Stimulated activated CD4-positive, alpha-beta T cell treated with anti-CD3 and anti-CD28 coated beads, Interleukin-12 subunit alpha, Interleukin-12 subunit beta, amount 100 ng/mL, for 4 hours (primary cell): Measurements from ENCODE around the gene ROPN1B.
"Not testable (repeated sequence)": the region's sequence is repeated elsewhere in the genome, so short reads cannot be mapped to it uniquely, and the experiment has no call there.

Source experiments
- DNase-seq: peaks from one replicate; pipeline ENCODE4 v3.0.0-alpha.2; 2020

ROPN1B gene

DNA sequence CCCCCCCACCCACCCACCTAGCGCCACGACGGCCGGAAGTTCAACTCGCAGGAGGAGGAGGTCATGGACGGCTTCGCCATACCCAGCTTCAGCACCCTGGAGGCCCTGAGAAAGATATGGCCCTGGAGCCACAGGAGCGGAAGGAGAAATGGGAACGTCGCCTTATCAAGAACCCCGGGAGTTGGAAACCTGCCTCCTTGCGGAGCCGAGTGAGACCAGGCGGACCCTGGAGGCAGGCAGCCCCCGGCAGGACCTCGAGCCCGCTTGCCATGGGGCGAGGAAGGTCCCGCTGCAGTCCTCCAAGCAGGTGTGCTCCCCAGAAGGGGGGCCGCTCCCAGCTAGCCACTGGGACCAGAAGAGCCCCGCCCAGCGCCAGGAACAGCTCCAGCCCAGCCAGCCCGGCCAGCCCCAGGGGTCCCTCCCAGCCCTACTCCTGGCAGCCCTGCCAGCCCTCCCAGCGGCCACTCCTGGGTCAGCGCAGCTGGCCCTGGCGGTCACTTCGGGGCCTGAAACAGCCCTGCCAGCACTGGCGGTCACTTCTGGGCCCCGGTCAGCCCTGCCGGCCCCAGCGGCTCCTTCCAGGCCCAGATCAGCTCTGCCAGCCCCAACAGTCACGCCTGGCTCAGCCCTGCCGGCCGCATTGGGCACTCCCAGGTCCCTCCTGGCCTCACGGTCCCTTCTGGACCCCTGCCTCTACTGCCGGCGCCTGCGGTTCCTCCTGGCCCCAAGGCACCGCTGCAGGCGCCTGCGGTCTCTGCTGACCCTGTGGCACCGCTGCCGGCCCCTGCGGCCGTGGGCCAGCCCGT is 10.3 kb upstream of the ROPN1B start:
- DNase-seq = no peak

DNA sequence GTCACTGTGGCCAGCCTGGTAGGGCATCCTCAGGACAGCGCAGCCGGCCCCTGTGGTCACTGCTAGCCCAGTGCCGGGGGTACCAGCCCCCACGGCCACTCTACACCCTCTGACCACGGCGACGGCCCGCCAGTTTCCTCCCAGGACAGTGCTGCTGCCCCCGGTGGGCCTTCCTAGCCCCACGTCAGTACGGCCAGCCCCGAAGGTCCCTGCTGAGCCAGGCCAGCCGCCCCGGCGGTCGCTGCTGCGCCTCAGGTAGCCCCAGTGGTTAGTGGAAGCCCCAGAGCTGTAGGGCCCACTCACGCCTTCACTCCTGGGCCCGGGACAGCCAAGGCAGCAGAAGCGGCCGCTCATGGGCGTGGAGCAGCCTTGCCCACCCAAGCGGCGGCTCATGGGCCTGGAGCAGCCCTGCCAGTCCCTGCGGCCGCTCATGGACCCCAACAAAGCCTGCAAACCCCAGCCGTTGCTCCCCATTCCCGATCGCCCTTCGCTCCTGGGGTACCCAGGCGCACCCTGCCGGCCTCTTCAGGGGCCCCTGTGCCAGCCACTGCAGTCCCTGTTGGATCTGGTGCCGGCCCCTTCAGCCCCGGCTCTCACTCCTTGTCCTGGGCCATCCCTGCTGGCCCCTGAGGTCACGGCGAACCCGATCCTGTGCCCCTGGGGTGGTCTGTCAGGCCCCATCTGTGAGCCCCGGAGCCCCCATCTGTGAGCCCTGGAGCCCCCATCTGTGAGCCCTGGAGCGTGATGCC is 9.5 kb upstream of the ROPN1B start:
- no peak for DNase-seq

DNA sequence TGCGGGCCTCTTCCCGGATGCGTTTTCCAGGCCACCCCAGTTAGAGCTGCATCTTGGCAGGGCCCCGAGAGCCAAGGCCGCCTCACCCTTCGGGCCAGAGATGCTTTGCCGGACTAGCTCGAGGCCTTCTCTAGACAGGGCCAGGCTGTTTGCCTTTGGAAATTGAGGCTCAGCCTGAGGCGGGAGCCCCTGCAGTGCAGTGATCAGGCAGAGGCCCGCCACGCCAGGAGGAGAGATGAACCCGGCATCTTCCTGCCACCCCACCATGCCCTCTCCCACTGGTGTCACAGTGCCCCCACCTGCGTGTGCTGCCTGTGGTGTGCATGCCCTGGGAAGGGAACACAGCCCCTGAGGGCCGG is 8.9 kb upstream of the ROPN1B start:
- no peak for DNase-seq

DNA sequence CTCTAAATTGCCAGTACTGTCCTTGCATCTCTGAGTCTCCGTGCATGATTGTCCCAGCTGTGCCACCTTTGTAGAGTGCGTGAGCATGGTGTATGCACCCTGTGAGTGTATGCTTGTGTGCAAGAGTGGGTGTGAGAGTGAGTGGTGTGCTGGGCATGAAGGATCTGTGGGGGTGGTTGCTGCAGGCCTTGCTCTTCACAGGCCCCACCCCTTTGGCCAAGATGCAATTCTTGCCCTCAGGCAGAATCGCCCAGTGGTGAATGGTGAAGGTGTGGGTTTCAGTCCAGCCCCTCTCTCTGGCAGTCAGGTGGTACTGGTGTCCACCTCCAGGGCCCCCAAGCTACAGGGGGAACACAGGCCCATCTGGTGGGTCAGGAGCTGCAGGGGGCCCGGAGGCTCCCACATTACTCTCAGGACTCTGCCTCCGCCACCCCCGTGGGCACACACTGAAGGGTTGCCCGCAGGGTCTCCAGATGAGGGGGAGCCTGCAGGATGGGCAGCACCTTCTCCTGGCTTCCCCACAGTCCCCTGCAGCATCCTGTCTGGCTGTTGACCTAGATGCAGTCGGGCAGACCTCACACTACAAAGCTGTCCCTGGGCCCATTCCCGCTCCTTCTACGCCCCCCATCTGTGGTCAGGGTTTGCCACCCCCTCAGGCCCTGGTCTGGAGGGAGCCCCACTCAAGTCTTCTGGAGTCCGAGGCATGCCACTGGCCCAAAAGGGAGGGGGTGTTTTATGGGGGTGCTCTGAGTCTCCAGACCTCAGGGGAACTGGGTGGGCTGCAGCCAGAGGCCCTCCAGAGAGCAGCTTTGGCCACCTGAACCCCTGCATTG is 8.3 kb upstream of the ROPN1B start:
- no peak for DNase-seq

DNA sequence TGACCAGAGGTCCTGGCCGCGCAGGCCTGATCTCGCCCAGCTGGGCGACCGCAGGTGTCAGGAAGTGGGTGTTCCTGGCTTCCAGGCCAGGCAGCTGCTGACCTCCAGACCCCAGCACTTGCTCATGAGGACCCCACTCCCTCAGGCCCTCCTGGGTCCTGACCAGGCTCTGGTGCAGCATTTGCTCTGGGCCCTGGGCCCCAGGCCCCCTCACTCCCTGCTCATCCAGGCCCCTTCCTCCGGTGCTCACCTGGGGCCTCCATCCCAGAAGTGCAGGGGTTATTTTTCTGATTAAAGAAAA is 7.7 kb upstream of the ROPN1B start:
- no peak for DNase-seq

DNA sequence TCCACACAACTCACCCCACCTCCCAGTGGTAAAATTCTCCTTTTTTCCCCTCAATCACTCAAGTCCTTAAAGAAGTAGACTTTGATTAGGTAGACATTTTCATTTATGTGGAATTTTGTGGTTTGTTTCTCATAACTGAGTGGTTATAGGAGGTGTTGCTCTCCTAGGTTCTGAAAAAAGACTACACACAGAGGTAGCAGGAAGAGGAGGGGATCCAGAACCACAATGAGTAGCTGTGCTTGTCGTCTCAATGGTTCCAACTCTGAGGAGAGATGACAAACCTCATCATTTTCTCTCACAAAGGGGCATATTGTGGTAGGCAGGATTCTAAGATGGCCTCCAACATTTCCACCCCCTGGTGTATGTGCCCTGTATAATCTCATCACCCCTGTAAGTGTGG is 5.1 kb upstream of the ROPN1B start:
- not testable (repeated sequence) for DNase-seq

DNA sequence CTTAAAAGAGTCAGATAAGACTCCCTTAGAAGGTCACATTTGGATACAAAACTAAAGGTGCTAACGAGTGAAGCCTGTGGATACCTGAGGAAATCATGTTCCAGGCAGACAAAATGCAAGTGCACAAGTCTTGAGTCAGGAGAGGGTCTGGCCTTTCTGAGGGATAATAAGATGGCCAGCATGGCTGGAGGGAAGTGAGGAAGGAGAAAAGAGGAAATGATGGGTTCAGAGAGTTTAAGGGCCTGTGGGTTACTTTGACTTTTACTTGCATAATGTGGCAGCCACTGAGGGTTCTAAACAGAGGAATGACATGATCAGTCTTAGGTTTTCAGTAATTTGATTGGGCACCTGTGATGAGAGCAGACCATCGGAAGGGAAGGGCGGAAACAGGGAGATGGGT is 3.5 kb upstream of the ROPN1B start:
- no peak for DNase-seq

DNA sequence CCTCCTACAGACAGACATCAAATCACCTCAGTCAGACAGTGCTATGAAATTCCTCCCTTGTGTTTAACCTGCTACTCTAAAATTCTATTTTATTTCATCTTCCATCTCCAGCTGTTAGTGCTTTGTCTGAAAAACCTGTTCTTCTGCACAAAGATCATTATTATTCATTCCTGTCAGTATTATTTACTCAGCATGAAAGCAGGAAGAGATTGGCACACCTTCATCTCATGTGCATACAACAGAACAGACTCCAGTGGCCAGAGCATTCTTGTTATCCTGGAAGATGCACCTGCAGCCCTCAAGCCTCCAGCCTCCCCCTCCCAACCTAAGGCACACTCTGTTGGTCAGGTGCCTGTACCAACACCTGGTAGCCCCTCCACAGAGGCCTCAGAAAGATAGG is 1.8 kb upstream of the ROPN1B start:
- DNase-seq = no peak

DNA sequence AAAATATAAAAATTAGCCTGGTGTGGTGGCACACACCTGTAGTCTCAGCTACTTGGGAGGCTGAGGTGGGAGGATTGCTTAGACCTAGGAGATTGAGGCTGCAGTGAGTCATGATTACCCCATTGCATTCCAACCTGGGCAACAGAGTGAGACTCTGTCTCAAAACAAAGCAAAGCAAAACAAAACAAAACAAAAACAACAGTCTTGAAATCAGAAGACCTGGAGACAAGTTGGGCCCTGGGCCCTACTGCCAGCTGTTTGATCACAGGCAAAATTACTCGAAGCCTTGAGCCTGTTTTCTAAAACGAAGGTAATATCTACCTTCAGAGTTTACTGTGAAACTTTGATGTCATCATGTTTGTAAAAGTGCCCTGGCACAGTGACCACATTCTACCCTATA is 857 bp upstream of the ROPN1B start:
- DNase-seq = not testable (repeated sequence)

DNA sequence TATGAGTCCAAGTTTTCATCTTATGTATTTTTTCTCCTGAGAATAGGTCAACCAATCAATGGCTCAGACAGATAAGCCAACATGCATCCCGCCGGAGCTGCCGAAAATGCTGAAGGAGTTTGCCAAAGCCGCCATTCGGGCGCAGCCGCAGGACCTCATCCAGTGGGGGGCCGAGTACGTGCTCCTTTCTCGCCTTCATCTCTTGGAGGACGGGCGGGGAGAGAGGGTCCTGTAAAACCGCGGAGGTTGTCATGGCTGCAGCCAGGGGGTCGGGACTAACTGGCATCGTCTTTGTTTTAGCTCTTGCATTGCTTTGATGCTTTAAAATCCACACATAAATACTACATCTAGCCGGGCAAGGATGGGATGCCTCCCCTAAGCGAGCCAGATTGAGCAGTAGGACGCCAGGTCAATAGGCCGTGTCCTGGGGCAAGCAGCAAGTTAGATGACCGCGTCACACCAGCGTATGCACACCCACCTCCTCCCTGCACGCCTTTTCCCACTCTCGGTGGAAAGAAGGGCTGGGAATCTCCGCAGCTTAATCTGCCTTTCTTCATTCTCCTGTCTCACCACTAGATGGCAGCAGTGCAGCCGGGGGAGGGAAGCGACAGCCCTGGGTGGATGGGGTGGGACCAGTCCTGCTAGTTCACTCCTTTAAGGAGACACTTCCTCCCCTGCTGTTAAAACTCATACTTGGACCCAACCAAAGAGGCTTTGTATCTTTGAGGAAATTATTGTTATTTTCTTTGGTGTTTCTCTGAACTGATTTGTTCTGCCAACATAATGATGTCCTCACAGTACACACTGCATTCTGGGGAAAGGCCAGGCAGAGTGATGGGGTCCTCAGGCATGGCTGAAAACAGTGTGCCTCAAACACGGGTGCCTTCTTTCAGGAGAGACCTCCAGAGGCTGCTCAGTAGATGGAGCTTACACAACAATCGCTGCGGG is 3.3 kb downstream of the ROPN1B start:
- not testable (repeated sequence) for DNase-seq

DNA sequence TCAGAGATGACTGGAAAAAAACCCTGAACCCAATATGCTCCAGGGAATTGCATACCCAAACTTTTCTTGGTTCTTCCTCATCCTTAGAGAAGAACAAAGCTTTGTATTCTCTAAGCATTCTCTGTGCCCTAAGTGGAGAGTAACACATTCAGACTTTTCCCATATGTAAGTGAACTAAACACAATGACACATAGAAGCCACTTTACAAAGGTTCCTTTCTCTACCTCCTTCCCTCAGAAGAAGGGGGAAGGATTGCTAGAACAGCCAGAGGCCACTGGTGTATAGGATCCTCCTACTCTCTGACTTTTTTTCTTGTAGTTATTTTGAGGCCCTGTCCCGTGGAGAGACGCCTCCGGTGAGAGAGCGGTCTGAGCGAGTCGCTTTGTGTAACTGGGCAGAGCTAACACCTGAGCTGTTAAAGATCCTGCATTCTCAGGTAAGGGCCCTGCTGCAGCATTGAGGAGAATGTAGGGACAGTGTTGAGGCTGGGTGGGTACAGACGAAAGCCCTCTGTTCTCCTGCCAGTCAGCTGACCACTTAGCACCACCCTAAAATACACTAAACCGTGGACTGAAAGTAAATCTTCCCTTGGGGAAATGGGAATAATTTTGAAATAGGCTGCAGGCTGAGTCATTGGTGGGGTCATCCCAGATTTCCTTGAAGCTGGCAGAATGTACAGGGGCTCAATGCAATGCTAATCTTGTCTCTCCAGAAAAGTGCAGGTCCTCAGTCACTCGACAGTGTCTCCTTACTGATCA is 6.4 kb downstream of the ROPN1B start:
- not testable (repeated sequence) for DNase-seq

DNA sequence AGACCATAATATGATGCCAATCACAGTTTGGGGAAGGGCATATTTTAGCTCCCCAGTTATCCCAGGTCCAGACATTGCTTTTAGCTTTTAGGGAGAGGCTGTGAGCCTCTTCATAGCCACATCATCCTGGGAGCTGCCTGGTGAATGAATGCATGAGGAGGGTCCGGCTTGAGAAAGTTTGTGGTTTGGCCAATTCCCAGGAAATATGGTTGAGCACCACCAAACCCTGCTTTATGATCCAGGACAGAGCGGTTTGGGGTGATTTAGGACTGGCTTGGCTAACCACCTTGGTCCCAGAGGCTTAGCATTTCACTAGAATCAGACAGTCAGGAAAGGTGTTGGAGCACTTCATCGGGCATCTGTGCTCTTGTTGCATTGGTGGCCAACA is 7.0 kb downstream of the ROPN1B start:
- not testable (repeated sequence) for DNase-seq

DNA sequence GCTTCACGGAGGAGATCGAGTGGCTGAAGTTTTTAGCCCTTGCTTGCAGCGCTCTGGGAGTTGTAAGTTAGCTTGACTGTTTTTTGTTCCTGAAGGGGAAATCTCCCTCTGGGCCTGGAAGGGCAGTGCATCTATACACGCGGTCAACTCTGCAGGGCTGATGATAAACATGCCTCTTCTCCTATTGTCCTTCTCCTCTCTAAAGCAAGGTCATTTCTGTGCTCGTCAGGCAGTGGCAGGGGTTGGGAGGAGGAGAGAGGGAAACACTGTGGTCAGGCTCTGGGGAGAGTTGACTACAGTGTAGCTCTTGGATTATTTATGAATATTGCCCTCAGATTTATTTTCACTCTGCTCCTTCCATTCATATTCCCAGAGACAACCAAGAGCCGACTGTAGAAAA is 8.1 kb downstream of the ROPN1B start:
- not testable (repeated sequence) for DNase-seq

DNA sequence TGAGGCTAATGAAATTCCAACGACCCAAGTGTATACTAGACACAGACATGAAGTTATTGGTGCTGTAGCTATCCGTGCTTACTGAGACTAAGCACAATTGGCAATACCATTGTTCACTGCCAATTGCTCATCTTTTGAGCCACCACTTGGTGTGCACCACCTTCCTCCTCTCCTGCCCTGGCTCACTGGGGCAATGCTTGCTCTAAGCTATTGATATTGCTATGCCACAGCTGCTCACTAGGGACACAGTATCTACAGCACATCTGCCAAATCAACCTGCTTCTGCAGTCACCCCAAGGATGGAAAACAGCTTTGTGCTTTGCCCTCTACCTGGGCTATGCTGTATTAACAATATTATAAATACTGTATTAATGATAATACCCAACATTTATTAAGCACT is 16.0 kb downstream of the ROPN1B start:
- not testable (repeated sequence) for DNase-seq

DNA sequence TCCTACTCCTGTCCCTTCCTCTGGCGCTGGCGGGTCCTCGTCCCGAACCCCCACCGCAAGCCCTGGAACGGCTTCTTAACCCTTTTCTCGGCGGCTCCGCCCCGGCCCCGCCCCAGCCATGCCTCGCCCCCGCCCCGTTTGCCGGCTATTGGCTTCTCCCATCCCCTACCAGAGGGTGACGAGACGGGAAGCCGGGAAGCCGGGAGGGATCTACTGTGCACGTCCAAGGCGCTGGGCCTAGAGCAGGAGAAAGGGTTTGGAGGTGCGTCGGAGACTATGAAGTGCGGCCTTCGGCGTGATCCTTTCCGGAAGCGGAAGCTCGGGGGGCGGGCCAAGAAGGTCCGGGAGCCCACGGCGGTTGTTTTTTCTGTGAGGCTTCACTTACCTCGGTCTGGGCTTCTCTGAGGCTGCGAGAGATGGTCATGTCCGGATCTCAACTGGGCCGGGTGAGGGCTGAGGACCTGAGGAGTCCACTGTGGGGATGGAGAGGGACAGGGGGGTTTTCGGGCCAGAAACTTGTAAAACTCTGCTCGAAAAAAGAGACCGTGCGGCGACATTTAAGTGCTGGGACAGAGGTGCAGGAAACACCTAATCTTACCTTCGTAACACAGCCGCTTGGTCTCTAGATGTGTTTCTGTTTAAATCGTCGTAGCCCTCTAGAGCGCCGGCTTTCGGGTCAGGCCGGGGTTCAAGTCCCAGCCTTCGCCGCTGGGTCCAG is 21.4 kb downstream of the ROPN1B start:
- DNase-seq = peak; percentile 74

DNA sequence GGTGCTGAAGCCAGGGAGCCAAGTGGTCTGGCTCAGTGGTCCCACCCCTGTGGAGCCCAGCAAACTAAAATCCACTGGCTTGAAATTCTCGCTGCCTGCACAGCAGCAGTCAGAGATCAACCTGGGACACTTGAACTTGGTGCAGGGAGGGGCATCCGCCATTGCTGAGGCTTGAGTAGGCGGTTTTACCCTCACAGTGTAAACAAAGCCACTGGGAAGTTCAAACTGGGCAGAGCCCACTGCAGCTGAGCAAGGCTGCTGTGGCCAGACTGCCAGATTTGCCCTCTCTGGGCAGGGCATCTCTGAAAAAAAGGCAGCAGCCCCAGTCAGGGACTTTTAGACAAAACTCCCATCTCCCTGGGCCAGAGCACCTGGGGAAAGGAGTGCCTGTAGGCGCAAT is 27.8 kb downstream of the ROPN1B start:
- not testable (repeated sequence) for DNase-seq

DNA sequence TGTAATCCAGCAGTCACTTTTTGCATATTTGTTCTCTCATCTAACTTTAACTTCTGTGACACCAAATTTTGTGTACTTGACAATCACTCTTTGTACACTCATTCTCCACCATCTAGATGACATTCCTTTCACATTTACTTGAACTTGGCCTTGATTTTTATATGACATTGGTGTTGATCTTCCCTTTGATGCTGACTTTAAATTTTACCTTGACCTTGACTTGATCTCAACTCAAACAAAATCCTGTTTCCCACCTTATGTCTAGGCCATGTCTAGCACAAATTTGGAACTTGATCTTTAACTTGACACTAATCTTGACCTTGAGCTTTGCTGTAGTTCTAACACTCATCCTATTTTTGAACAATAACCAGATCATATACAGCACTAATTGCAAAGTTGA is 33.2 kb downstream of the ROPN1B start:
- DNase-seq = no peak

DNA sequence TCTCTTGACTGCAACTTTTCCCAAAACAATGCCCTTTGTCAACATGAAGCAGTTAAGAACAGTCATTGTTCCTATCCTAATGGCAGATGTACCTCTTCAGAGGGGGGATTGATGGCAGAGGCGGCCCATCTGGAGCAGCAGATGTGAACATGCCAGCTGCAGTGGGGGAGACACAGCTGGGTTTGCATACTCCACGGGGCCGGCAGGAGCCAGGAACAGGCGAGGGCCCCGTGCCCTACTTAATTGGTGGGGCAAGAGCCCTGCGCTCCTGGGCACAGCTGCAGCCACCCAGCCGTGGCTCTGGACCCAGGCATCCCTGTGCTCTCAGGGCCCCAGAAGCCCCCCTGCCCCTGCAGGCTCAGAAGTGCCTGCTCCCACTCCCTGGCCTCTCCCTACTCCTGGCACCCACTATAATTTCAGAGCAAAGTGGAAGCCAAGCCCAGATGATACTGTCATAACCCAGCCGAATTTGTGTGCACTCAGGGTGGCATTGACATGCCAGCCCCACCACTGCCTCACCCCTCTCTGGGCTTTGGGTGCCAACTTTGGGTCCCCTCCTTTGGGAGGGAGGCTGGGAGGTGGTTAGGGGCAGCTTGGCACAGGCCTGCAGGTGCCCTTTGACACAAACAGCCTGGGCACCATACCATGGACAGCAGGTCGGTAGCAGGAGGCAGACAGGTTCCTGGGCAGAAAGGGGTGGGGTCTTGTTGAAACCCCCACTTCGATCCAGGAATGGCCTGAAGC is 34.6 kb downstream of the ROPN1B start:
- DNase-seq = no peak

DNA sequence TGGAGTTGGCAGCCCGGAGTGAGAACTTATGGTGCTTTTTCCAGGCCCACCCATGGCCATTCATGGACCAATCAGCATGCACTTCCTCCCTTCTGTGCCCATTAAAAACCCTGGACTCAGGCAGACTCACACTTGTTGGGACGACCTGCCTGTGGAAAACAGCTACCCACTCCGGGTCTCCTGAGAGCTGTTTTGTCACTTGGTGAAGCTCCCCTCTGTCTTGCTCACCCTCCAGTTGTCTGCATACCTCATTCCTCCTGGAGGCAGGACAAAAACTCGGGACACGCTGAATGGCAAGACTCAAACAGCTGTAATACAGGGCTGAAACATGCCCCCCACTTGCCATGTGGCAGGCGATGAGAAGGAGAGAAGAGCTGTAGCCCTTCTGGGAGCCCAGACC is 35.2 kb downstream of the ROPN1B start:
- DNase-seq = no peak

DNA sequence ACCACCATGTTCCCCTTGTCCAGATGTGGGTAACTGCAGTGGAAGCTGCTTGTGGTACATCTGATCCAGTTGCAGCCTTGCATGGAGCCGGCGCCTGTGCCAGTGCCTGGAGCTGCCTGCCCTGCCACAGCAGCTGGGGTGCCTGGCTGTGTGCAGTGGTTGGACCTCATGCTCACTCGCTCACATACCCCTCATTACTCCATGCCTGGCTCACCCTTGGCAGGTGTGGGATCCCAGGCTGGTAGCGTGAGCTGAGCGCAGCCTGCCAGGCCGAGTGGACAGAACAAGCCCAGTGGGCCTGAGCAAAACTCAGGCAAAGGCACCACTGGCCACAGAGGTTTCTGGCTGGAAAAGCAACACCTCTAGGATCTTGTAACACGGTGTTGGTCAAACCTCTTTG is 35.7 kb downstream of the ROPN1B start:
- DNase-seq = no peak
